ENCODE data around the gene UBE2D1. TPM values are rescaled to one million over a fixed set of nuclear protein-coding genes. Genes with fewer than 3 reads are reported as not detected.
"Not testable (repeated sequence)": the region's sequence is repeated elsewhere in the genome, so short reads cannot be mapped to it uniquely, and the experiment has no call there.

Gene UBE2D1
- total RNA-seq, 1 donor from 2014 or later = 33.3 TPM

DNA sequence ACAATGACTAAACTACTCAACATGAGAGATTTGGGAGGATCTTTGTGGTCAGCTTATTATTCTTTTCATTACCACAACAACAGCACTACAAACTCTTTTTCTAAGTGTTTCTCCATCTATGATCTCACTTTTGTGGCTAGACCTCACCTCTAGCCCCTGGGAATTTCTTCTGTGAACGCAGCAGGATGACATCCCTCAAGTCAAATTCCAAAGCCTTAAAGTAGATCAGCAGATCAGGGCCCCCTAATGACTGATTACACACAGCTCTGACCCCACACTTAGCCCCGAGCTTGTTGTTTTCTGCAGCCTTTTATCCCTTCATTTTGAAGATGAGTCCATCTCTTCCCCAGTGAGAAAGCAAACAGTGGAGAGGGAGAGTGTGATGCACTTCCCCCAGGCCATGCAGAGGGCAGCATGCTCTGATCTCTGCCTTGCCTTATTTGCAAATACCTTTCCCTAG, 77.7 kb downstream of the UBE2D1 start:
- TF ChIP-seq, protein P1, sequence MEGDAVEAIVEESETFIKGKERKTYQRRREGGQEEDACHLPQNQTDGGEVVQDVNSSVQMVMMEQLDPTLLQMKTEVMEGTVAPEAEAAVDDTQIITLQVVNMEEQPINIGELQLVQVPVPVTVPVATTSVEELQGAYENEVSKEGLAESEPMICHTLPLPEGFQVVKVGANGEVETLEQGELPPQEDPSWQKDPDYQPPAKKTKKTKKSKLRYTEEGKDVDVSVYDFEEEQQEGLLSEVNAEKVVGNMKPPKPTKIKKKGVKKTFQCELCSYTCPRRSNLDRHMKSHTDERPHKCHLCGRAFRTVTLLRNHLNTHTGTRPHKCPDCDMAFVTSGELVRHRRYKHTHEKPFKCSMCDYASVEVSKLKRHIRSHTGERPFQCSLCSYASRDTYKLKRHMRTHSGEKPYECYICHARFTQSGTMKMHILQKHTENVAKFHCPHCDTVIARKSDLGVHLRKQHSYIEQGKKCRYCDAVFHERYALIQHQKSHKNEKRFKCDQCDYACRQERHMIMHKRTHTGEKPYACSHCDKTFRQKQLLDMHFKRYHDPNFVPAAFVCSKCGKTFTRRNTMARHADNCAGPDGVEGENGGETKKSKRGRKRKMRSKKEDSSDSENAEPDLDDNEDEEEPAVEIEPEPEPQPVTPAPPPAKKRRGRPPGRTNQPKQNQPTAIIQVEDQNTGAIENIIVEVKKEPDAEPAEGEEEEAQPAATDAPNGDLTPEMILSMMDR (IDR thresholded peaks at IDR 0.05; ENCODE audit: unreplicated experiment) = peak; percentile 9
- Mint-ChIP-seq H3K27me3 (peaks cover 2% of the 10 kb centered on the region), H3K4me1 (ENCODE audit: low read depth) (no peaks in the 10 kb centered on the region), H3K9me3 (ENCODE audit: low read depth) (peaks cover 3% of the 10 kb centered on the region), H3K36me3 (ENCODE audit: insufficient read depth) (no peaks in the 10 kb centered on the region), H3K27ac (no peak overlapping the region), H3K4me3 (ENCODE audit: low read depth) (no peak overlapping the region)
- DNase-seq (ENCODE audit: low spot score, unreplicated experiment) = no peak

DNA sequence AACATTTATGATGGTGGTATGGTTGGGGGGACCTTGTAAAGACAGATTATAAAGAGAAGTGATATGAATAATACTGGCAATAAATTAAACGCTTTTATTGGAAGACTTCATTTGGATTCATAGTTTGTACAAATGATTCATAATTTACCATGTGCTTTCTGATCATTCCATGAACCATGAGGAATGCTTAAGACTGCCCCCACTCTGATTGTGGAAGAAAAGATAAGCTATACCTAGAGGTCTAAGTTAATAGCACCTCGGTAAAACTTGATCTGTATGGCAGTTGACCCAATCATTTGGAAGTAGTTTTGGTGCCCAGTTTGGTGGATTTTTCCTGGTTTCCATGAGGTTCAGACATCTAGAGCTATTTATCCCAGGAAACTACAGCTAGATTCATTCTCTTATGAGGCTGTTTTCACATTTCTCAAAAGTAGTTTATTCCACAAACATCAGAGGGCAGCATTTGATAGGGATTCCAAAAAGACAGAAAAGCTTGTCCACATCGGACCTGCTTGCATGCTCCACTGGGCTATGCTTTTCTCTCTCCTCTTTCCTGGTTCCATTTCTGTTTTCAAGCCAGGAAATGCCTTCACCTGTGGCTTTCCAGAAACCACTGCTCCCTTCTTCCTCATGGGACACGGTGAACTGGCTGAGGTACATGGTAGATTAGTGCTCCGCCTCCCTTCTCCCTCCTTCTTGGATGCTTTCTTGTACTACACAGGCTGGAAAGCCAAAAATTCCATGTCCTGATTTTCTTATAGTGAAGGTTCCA, 79.7 kb downstream of the UBE2D1 start:
- no peak for DNase-seq (ENCODE audit: low spot score, unreplicated experiment)

DNA sequence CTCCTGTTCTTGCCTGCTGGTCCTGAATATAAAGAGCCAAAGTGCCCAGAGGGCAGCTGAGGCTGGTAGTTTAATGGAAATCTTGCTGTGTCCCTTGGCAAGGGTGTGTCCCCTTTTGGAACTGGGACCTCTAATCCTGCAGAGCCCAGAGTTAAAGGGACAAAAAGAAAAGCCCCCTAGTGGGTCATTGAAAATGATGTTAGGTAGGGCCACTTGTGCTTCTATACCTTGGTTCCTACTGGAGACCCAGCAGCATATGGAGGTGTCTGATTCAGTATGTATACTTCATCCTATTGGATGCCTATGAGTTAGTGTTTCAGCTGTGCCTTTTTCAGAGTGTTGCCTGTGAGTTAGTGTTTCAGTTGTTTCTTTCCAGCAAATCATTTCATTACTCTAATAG, 81.0 kb downstream of the UBE2D1 start:
- H3K9me3 Mint-ChIP-seq (ENCODE audit: low read depth) = peaks cover 6% of the 10 kb centered on the region

More for the DNA sequence above, 79.7 kb downstream of the UBE2D1 start:
- Mint-ChIP-seq H3K4me1 (ENCODE audit: low read depth) (no peaks in the 10 kb centered on the region), H3K9me3 (ENCODE audit: low read depth) (peaks cover 3% of the 10 kb centered on the region), H3K4me3 (ENCODE audit: low read depth) (no peak overlapping the region), H3K27me3 (peaks cover 2% of the 10 kb centered on the region), H3K27ac (no peak overlapping the region), H3K36me3 (ENCODE audit: insufficient read depth) (no peaks in the 10 kb centered on the region)
- TF ChIP-seq, protein P1 (IDR thresholded peaks at IDR 0.05; ENCODE audit: unreplicated experiment) = peak; percentile 36

DNA sequence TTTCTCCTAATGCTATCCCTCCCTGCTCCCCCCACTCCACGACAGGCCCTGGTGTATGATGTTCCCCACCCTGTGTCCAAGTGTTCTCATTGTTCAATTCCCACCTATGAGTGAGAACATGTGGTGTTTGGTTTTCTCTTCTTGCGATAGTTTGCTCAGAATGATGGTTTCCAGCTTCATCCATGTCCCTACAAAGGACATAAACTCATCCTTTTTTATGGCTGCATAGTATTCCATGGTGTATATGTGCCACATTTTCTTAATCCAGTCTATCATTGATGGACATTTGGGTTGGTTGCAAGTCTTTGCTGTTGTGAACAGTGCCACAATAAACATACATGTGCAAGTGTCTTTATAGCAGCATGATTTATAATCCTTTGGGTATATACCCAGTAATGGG, 83.1 kb downstream of the UBE2D1 start:
- not testable (repeated sequence) for H3K27ac Mint-ChIP-seq; H3K27me3 Mint-ChIP-seq; H3K9me3 Mint-ChIP-seq (ENCODE audit: low read depth); H3K4me3 Mint-ChIP-seq (ENCODE audit: low read depth); DNase-seq (ENCODE audit: low spot score, unreplicated experiment); H3K4me1 Mint-ChIP-seq (ENCODE audit: low read depth); H3K36me3 Mint-ChIP-seq (ENCODE audit: insufficient read depth)

More for the DNA sequence above, 81.0 kb downstream of the UBE2D1 start:
- DNase-seq (ENCODE audit: low spot score, unreplicated experiment) = no peak
- H3K36me3 Mint-ChIP-seq (ENCODE audit: insufficient read depth) = no peaks in the 10 kb centered on the region
- no peaks in the 10 kb centered on the region for H3K4me1 Mint-ChIP-seq (ENCODE audit: low read depth)
- TF ChIP-seq, protein P1 (IDR thresholded peaks at IDR 0.05; ENCODE audit: unreplicated experiment) = no peak
- no peak overlapping the region for H3K27ac Mint-ChIP-seq
- H3K27me3 Mint-ChIP-seq = peaks cover 2% of the 10 kb centered on the region
- no peak overlapping the region for H3K4me3 Mint-ChIP-seq (ENCODE audit: low read depth)

Other genes with a start within 250 kb of the UBE2D1 start
- gene IPMK, start 67.1 kb upstream of the UBE2D1 start, total RNA-seq = 5.7 and 6.4 TPM in 2 replicates
- gene CISD1, start 65.8 kb upstream of the UBE2D1 start, total RNA-seq = 31.7 and 39.4 TPM in 2 replicates
- 53.5 and 60.7 TPM in 2 replicates for gene TFAM, start 50.4 kb downstream of the UBE2D1 start, total RNA-seq
- gene BICC1, start 177.9 kb downstream of the UBE2D1 start, total RNA-seq = 4.9 TPM in 2 replicates